HUES6 (cell line): Measurements from ENCODE around the gene PUM2.

ENCODE experiments used
- H3K27ac ChIP-seq: 2 replicates; pipeline ENCODE4 v1.7.0; 2013; ENCODE audit warnings: low read depth, mild to moderate bottlenecking, low read length, inconsistent platforms
- H3K27me3 ChIP-seq: 2 replicates; pipeline ENCODE4 v1.6.1; 2013; ENCODE audit warnings: low read length; ENCODE audit not compliant: control insufficient read depth, insufficient read depth
- H3K36me3 ChIP-seq: 2 replicates; pipeline ENCODE4 v1.6.1; 2013; ENCODE audit warnings: low read length; ENCODE audit not compliant: control insufficient read depth, insufficient read depth
- H3K4me1 ChIP-seq: 2 replicates; pipeline ENCODE4 v1.6.1; 2013; ENCODE audit warnings: low read length; ENCODE audit not compliant: control insufficient read depth, insufficient read depth
- H3K4me3 ChIP-seq: 2 replicates; pipeline ENCODE4 v1.5.1; 2013; ENCODE audit warnings: low read depth, low read length
- H3K9ac ChIP-seq: one replicate; pipeline ENCODE4 v1.6.1; 2013; ENCODE audit warnings: mild to moderate bottlenecking, low read length
- H3K9me3 ChIP-seq: 2 replicates; pipeline ENCODE4 v1.6.1; 2013; ENCODE audit warnings: low read depth, low read length; ENCODE audit not compliant: control insufficient read depth, insufficient read depth

The PUM2 gene

GRCh38 chr2:20309001-20309400 is 41.6 kb downstream of the PUM2 start:
- no peaks in the 10 kb centered on the region for H3K9me3 ChIP-seq
- no peak overlapping the region for H3K27ac ChIP-seq
- no peaks in the 10 kb centered on the region for H3K27me3 ChIP-seq
- H3K9ac ChIP-seq = no peak overlapping the region
- H3K4me1 ChIP-seq = no peaks in the 10 kb centered on the region
- H3K4me3 ChIP-seq = no peak overlapping the region
- H3K36me3 ChIP-seq = peaks cover 78% of the 10 kb centered on the region

- Histone ChIP-seq H3K27ac (no peak overlapping the region), H3K36me3 (peaks cover 80% of the 10 kb centered on the region), H3K4me3 (no peak overlapping the region), H3K4me1 (no peaks in the 10 kb centered on the region), H3K9ac (no peak overlapping the region), H3K9me3 (no peaks in the 10 kb centered on the region), H3K27me3 (no peaks in the 10 kb centered on the region)
Observed at GRCh38 chr2:20307311-20307710, 43.3 kb downstream of the PUM2 start.

GRCh38 chr2:20304411-20304810 is 46.2 kb downstream of the PUM2 start:
- H3K4me3 ChIP-seq = no peak overlapping the region
- no peak overlapping the region for H3K27ac ChIP-seq
- peaks cover 4% of the 10 kb centered on the region; the same call in 1 of the 2 replicates for H3K4me1 ChIP-seq
- peaks cover 70% of the 10 kb centered on the region for H3K36me3 ChIP-seq
- no peak overlapping the region for H3K9ac ChIP-seq
- H3K27me3 ChIP-seq = no peaks in the 10 kb centered on the region
- no peaks in the 10 kb centered on the region for H3K9me3 ChIP-seq

GRCh38 chr2:20303966-20304365 is 46.7 kb downstream of the PUM2 start:
- Histone ChIP-seq H3K36me3 (peaks cover 70% of the 10 kb centered on the region), H3K27ac (0 out of 2 replicates have a peak overlapping the region, but pooled peaks have one; percentile 18), H3K4me1 (peaks cover 4% of the 10 kb centered on the region; the same call in 1 of the 2 replicates), H3K27me3 (no peaks in the 10 kb centered on the region), H3K4me3 (no peak overlapping the region), H3K9ac (no peak overlapping the region), H3K9me3 (no peaks in the 10 kb centered on the region)

- Histone ChIP-seq H3K36me3 (peaks cover 67% of the 10 kb centered on the region), H3K4me3 (no peak overlapping the region), H3K9me3 (no peaks in the 10 kb centered on the region), H3K4me1 (peaks cover 4% of the 10 kb centered on the region; the same call in 1 of the 2 replicates), H3K27me3 (no peaks in the 10 kb centered on the region), H3K27ac (no peak overlapping the region), H3K9ac (no peak overlapping the region)
Observed at GRCh38 chr2:20302019-20302418, 48.6 kb downstream of the PUM2 start.

- Histone ChIP-seq H3K36me3 (peaks cover 63% of the 10 kb centered on the region), H3K27me3 (no peaks in the 10 kb centered on the region), H3K9ac (no peak overlapping the region), H3K9me3 (no peaks in the 10 kb centered on the region), H3K27ac (no peak overlapping the region), H3K4me3 (no peak overlapping the region), H3K4me1 (peaks cover 4% of the 10 kb centered on the region; the same call in 1 of the 2 replicates)
Observed at GRCh38 chr2:20300656-20301055, 50.0 kb downstream of the PUM2 start.

GRCh38 chr2:20299113-20299512 is 51.5 kb downstream of the PUM2 start:
- Histone ChIP-seq H3K4me3 (no peak overlapping the region), H3K27ac (no peak overlapping the region), H3K9ac (no peak overlapping the region), H3K9me3 (no peaks in the 10 kb centered on the region), H3K27me3 (no peaks in the 10 kb centered on the region), H3K4me1 (peaks cover 4% of the 10 kb centered on the region; the same call in 1 of the 2 replicates), H3K36me3 (peaks cover 66% of the 10 kb centered on the region)

GRCh38 chr2:20294231-20294630 is 56.4 kb downstream of the PUM2 start:
- Histone ChIP-seq H3K4me3 (no peak overlapping the region), H3K9me3 (no peaks in the 10 kb centered on the region), H3K27me3 (no peaks in the 10 kb centered on the region), H3K4me1 (peaks cover 3% of the 10 kb centered on the region), H3K27ac (no peak overlapping the region), H3K9ac (no peak overlapping the region), H3K36me3 (peaks cover 66% of the 10 kb centered on the region)

- Histone ChIP-seq H3K27ac (no peak overlapping the region), H3K27me3 (no peaks in the 10 kb centered on the region), H3K4me3 (no peak overlapping the region), H3K36me3 (peaks cover 70% of the 10 kb centered on the region), H3K4me1 (peaks cover 3% of the 10 kb centered on the region), H3K9ac (no peak overlapping the region), H3K9me3 (no peaks in the 10 kb centered on the region)
Observed at GRCh38 chr2:20292984-20293383, 57.7 kb downstream of the PUM2 start.

- H3K4me3 ChIP-seq = no peak overlapping the region
- no peak overlapping the region for H3K27ac ChIP-seq
- H3K9me3 ChIP-seq = no peaks in the 10 kb centered on the region
- H3K9ac ChIP-seq = no peak overlapping the region
- H3K27me3 ChIP-seq = no peaks in the 10 kb centered on the region
- H3K4me1 ChIP-seq = peaks cover 3% of the 10 kb centered on the region
- H3K36me3 ChIP-seq = peaks cover 69% of the 10 kb centered on the region
Observed at GRCh38 chr2:20291846-20292408, 58.7 kb downstream of the PUM2 start.

GRCh38 chr2:20291106-20291564 is 59.5 kb downstream of the PUM2 start:
- Histone ChIP-seq H3K27me3 (no peaks in the 10 kb centered on the region), H3K4me3 (no peak overlapping the region), H3K36me3 (peaks cover 70% of the 10 kb centered on the region), H3K4me1 (peaks cover 3% of the 10 kb centered on the region), H3K9me3 (no peaks in the 10 kb centered on the region), H3K9ac (no peak overlapping the region), H3K27ac (no peak overlapping the region)
